Hematopoietic multipotent progenitor cell treated with erythropoietin and hydrocortisone succinate and interleukin-3 and kit ligand, for 15 days (in vitro differentiated cells): ENCODE data around the gene B4GALNT3.
A peak's percentile ranks its signal among the peaks of the same experiment; 100 is the strongest.
"Not testable (repeated sequence)": the region's sequence is repeated elsewhere in the genome, so short reads cannot be mapped to it uniquely, and the experiment has no call there.

ENCODE experiments used
- DNase-seq: peaks from one replicate; pipeline ENCODE4 v3.0.0-alpha.2; 2015; ENCODE audit warnings: low spot score

B4GALNT3 gene

DNA sequence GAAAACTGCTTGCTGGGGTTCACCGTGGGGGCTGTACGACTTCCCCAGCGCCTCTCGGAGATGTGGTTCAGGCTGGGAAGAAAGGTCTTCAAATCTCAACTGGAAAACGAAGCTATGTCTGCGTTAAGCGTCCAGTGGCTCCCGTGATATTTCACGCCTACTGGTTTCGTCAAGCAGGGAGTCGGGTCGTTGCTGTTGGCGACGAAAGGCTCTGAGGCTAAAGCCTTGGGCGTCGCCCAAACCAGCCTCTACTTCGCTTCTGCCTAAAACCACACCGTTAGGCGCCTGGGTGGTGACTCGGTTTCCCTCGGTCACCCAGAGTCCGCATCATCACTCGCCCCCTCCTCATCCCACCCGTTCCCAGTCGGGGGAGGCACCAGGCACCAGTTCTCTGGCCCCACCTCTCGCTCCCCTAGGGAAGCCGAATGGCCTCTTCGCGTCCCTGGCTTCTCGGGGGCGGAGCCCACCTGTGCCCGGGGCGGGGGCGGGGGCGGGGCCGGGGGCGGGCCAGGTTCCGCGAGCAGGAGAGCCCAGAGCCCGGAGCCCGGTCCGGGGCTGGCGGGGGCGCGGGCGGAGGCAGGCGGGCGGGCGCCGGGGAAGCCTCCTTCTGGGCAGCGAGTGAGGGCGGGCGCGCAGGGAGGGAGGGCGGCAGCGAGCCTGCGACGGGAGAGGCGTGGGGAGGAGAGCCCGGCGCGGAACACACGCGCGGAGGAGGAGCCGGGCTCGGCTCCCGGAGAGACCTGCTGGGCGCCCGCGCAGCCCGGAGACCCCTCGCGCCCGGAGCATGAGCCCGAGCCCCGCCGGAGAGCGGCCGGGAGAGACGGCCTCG lies at the start of gene B4GALNT3:
B4GALNT3 (plus strand) TSS at position 510 of the 829 bp plus-strand sequence. CDS start 438 bp downstream, outside the sequence.
- no peak for DNase-seq

- DNase-seq, result no peak
These were observed 44.9 kb upstream of the B4GALNT3 start for GRCh38 chr12:414859-415258.

DNA sequence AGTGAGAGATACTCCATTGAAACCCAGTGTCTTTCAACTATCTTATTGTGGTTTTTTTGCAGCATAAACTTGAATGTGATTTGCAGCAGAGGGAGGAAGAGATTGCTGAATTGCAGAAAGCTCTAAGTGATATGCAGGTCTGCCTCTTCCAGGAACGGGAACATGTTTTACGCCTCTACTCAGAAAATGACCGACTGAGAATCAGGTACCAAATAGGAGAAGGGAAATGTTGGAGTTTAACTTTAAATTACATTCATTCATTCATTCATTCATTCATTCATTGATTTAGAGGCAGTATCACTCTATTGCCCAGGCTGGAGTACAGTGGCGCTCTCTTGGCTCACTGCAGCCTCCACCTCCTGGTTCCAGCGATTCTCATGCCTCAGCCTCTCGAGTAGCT lies 41.3 kb upstream of the B4GALNT3 start:
- no peak for DNase-seq

GRCh38 chr12:422526-422925 lies 37.2 kb upstream of the B4GALNT3 start:
- DNase-seq, result no peak

DNA sequence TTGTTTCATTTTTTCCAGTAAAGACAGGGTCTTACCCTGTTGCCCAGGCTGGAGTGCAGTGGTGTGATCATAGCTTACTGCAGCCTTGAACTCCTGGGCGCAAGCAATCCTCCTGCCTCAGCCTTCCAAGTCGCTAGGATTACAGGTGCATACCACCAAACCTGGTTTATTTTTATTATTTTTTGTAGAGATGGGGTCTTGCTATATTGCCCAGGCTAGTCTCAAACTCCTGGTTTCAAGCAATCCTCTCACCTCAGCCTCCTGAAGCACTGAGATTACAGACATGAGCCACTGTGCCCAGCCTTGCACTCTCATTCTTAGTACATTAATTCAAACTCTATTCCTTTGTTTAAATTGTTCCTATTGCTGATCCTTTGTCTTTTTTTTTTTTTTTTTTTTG lies 24.0 kb upstream of the B4GALNT3 start:
- DNase-seq, result not testable (repeated sequence)

DNA sequence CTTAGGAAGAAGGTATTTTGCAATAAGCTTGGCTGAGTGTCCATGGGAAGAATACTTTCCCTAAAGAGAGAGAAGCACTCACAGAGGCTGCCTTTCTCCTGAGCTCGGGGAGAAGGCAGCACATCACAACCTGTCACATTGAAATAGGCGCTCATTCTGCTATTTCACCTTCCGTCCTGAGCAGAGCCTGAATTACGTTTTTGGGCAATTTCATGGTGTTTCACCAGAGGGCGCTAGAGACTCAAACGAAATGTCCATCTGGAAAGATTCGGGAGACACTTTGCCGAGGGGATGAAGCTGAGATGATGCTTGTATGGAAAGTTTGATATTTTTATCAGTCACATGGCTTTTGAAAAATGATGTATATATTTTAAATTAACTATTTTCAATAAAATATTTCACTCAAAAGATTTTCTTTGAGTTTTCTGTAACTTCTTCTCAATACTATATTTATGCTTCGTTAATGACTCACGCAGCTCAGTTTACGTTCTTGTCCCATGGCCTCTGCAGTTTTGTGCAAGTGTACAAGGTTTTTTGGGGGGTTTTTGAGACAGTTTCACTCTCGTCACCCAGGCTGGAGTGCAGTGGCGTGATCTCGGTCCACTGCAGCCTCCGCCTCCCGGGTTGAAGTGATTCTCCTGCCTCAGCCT lies 17.4 kb upstream of the B4GALNT3 start:
- peak; percentile 70 for DNase-seq

- no peak for DNase-seq
These were observed 12.6 kb upstream of the B4GALNT3 start for GRCh38 chr12:447141-447540.

- no peak for DNase-seq
These were observed 10.5 kb upstream of the B4GALNT3 start for GRCh38 chr12:449203-449602.

DNA sequence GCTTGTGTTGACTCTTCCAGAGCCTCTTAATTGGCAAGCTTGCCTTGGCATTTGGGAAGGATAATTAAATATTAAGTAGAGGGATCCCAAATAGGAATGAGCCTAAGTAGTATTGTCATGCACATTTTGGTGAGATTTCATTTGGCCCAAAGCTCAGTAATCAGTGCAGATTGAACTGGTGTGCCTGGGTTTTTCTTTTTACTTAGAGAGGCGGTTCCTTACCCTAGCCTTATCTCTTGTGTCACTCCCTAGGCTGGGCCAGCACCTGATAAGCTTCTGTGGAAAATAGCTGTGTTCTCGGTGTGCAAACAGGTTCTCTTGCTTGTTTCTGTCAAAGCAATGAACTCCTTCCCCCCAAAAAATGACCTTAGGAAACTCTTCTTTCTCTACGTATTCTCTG lies 9.3 kb upstream of the B4GALNT3 start:
- no peak for DNase-seq

GRCh38 chr12:452667-453210 lies 7.0 kb upstream of the B4GALNT3 start:
- no peak for DNase-seq

- DNase-seq, result no peak
These were observed 4.9 kb upstream of the B4GALNT3 start for GRCh38 chr12:454833-455232.

DNA sequence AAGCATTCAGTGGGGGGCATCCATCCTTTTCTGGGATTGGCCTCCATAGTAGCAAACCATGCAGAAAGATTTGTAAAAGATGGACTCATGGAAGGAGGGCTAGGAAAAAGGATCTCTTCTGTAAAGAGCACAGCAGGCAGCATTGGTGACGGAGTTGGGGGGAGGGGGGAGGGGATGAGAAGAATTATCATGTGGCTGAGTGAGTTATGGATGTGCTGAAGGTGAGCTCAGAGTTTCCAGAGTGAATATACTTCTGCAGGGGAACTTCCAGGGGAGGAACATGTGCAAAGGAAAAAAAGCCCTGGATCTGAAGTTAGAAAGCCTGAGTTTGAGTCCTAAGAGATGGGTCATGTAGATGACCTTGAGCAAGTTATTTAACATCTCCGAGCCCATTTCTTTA lies 3.9 kb upstream of the B4GALNT3 start:
- no peak for DNase-seq

DNA sequence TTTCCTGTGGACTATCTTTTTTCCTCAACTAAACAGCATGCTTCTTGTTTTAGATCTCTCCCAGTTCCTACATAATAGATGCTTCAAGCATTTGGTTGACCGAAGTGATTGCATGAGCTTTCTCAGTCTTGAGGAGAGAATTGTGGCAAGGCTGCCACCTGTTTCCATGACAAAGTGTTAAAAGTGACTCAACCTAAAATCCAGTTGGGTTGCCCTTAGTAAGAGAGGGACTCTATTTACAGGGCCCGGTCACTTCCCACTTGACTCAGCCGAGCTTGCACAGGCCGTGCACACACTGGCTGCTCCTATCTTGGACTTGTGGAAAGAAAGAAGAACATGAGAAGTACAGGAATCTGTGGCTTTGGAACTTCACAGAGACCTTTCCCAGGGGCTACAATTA lies 2.1 kb upstream of the B4GALNT3 start:
- no peak for DNase-seq

DNA sequence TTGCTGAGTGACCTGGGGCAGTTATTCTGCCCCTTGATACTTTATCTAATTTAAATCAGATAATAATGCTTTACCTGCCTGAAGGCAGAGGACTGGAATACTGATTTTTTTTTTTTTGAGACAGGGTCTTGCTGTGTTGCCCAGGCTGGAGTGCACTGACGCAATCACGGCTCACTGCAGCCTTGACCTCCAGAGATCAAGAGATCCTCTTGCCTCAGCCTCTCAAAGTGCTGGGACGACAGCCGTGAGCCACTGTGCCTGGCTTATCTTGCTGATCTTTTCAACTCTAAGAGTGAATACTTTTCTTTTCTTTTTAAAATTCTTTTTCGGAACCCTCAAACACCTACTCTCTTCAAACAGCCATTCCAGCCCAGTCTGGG lies 699 bp upstream of the B4GALNT3 start:
- DNase-seq, result no peak

- DNase-seq, result no peak
These were observed 807 bp downstream of the B4GALNT3 start for GRCh38 chr12:460261-461230.

DNA sequence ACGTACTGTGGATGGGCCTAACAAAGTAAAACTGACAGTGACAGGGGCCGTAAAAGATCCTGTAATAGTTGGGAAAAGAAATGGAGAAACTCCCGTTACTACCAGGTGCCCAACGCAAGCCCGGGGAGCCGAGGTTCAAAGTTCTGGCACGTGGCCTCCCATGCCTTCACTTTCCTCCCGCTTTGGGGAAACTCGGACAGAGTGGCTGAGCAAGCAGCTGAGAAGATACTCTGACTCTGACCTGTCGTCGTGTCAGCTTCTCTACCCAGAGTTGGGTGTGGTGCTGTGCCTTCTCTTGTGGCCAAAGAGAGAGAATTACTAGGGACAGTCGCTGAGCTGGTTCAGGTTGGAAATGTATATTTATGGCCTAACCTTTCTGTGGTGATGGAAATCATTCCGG lies 1.7 kb downstream of the B4GALNT3 start:
- no peak for DNase-seq

- DNase-seq, result no peak
These were observed 3.4 kb downstream of the B4GALNT3 start for GRCh38 chr12:462936-463705.

GRCh38 chr12:464484-465267 lies 4.9 kb downstream of the B4GALNT3 start:
- DNase-seq, result no peak

DNA sequence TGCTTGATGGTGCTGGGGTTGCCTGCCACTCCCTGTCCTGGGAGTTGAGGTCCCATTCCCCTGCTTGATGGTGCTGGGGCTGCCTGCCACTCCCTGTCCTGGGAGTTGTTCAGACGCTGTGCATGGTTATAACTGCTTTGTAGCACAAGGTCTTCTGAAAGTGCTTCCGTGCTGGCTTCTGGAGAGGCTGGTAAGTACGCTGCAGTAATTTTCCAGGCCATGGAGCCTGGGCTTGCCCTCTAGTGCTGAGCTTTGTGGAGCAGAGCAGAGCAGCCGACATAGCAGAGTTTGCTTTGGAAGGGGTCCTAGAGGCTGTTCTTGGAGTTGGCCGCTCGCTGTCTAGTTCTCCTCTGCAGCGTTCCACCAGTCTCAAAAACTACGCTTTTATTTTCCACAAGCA lies 6.3 kb downstream of the B4GALNT3 start:
- DNase-seq, result no peak

DNA sequence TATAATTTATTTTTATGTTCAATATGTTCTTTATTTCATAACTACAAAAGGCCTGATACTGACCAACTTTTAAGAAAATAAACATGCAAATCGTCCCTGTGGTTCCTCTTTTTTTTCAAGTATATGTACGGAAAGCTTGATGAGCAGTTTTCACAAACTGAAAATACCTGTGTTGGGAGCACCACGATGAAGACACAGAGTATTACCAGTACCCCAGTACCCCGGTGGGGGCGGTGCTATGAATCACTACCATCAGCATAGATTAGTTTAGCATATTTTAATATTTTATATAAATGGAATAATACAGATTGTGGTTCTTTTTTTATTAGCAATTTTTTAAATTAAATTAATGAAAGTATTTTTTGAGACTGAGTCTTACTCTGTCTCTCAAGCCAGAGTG lies 7.0 kb downstream of the B4GALNT3 start:
- DNase-seq, result no peak

GRCh38 chr12:467591-467990 lies 7.9 kb downstream of the B4GALNT3 start:
- DNase-seq, result no peak
